GM18511 (cell line): ENCODE results near the gene GPRIN2.
"Not testable (repeated sequence)": the region's sequence is repeated elsewhere in the genome, so short reads cannot be mapped to it uniquely, and the experiment has no call there.

ENCODE experiments used
- ATAC-seq: cut with Tn5 transposase; IDR thresholded peaks from one replicate; pipeline ENCODE4 v1.9.1; 2021; ENCODE audit warnings: mild to moderate bottlenecking, moderate library complexity; ENCODE audit not compliant: unreplicated experiment

GPRIN2 gene

GRCh38 chr10:46570655-46571054 lies 14.2 kb upstream of the GPRIN2 start:
- not testable (repeated sequence) for ATAC-seq

- not testable (repeated sequence) for ATAC-seq
Observed at GRCh38 chr10:46567151-46567550, 10.7 kb upstream of the GPRIN2 start.

GRCh38 chr10:46565591-46566332 lies 9.3 kb upstream of the GPRIN2 start:
- ATAC-seq: peak; percentile 91

- ATAC-seq: no peak
Observed at GRCh38 chr10:46560952-46561351, 4.5 kb upstream of the GPRIN2 start.

- ATAC-seq: no peak
Observed at GRCh38 chr10:46560381-46560780, 3.9 kb upstream of the GPRIN2 start.

- no peak for ATAC-seq
Observed at GRCh38 chr10:46559231-46559671, 2.8 kb upstream of the GPRIN2 start.

GRCh38 chr10:46558392-46559185 lies 2.1 kb upstream of the GPRIN2 start:
- ATAC-seq: no peak

- ATAC-seq: no peak
Observed at GRCh38 chr10:46558122-46558391, 1.6 kb upstream of the GPRIN2 start.

GRCh38 chr10:46557319-46558121 lies 1.1 kb upstream of the GPRIN2 start:
- ATAC-seq: no peak

- ATAC-seq: no peak
Observed at GRCh38 chr10:46555713-46556514, 544 bp downstream of the GPRIN2 start.

- ATAC-seq: no peak
Observed at GRCh38 chr10:46555366-46555712, 1.1 kb downstream of the GPRIN2 start.

- ATAC-seq: no peak
Observed at GRCh38 chr10:46554166-46554781, 2.2 kb downstream of the GPRIN2 start.

GRCh38 chr10:46553238-46554049 lies 3.0 kb downstream of the GPRIN2 start:
- ATAC-seq: no peak

GRCh38 chr10:46552526-46553237 lies 3.8 kb downstream of the GPRIN2 start:
- no peak for ATAC-seq

GRCh38 chr10:46551701-46552525 lies 4.5 kb downstream of the GPRIN2 start:
- ATAC-seq: no peak

GRCh38 chr10:46550795-46551700 lies 5.4 kb downstream of the GPRIN2 start:
- no peak for ATAC-seq
